Amygdala (tissue), 56 donors: ENCODE measurements around the gene POLR1G.

Experiments used
- DNase-seq, 56 donors: peaks; one replicate each; lab custom pipeline; 2025; lab: John Stamatoyannopoulos, UW

POLR1G gene

DNA sequence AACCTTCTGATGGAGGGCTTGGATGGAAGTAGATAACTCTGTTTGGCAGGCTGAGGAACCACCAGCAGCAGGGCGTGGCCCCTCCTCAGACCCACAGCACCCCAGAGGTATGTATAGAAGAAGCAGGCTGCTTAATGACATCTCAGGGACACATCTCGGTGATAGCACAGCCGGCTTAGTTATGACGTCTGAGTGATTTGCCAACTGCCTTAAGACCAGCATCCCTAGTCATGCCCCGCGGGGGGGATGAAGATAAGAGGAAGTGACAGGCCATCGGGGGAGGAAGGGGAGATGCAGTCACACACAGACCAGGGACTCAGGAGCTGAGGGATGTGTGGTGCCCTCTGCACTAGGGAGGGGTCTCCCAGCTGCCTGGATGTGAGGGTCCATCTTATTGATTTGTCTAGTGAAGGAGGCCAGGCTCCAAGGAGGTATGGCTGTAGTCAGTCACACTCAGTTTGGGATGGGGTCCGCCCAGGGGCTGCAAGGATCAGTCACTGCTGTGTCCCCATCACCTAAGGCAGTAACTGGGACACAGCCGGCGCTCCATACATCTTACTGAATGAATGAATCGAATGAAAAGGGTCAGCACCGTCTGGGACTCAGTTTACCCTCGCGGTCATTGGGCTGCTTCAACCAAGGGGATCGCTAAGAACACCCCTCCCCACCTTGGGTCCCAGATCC is 36.5 kb downstream of the POLR1G start:
- peak in 7 of 56 donors; percentile 5 to 57 (median 24) for DNase-seq

DNA sequence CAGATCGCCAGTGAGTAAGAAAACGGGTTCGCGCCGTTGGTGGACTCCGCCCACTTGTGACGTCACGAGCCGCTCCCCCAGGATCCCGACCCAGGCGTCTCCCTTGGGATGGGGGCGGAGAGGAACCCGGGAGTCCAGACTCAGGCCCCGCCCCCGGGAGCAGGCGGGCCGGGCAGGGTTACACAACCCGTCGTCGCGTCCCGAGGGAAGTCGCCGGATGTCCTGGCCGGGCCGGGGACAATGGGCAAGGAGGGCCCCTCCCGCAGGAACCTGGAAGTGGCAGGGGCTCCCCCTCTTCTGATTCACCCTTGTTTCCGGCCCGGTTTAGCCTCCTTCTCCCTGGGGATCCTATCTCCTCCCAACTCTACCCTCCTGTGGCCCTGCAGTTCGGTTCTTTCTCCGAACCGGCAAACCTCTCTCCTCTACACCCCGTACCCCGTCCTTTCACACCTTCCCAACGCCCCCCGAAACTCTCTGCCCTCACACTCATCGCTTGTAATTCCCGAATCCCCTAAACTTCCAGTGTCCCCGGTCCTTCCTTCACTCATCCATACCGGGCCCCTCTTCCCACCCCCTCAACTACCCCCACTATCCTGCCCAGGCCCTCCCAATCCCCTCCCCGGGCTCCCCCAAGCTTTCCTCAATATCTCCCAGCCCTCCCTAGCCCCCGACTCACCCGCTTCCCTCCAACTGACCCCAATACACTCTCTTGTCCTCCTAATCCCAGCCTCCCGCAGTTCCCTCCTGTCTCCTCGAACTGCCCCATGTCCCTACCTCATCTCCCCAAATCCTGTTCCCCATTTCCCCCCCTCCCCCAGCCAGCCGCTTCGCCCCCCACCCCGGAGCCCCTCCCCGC is 37.2 kb downstream of the POLR1G start:
- peak in 50 of 56 donors; percentile 13 to 97 (median 59) for DNase-seq

DNA sequence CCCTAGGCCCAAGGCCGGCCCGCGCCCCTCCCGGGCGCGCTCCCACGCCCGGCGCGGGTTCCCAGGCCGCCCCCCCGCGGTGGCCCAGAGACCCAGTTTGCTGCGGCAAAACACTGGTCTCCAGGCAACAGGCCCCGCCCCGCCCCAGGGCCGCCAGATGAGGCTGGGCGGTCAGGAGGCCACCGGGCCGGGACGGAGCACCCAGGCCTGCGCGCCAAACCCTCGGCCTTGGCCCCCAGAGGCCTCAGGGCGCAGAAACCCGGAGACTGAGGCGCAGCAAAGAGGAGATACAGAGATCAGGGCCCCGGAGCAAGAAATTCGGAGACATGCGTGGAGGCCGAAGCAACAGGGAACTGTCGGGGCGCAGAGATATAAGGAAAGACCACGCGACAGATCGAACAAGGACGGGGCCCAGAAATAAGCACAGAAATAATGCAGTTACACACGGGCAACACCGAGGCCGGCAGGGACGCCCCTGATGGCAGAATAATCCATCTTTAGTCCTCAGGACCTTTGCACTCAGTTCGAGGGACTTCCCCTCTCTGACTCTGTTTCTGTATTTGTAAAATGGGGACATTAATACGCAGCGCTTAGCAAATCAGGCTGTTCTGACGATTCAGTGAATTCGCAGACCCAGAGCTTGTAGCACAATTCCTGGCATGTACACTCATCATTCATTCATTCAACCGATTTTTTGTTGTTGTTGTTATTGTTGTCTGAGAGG is 38.0 kb downstream of the POLR1G start:
- peak in 55 of 56 donors; percentile 10 to 93 (median 71) for DNase-seq

DNA sequence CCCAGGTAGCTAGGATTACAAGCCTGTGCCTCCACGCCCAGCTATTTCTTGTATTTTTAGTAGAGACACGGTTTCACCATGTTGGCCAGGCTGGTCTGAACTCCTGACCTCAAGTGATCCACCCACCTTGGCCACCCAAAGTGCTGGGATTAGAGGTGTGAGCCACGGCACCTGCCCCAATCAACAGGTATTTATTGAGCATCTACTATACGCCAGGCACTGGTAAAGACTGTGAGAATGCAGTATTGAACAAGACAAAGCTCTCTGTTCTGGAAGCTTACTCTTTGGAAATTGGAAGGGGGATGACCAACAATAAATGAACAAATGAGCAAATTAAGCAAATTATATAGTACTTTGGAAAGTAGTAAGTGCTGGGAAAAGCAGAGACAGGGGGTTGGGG is 38.7 kb downstream of the POLR1G start:
- no peak for DNase-seq

DNA sequence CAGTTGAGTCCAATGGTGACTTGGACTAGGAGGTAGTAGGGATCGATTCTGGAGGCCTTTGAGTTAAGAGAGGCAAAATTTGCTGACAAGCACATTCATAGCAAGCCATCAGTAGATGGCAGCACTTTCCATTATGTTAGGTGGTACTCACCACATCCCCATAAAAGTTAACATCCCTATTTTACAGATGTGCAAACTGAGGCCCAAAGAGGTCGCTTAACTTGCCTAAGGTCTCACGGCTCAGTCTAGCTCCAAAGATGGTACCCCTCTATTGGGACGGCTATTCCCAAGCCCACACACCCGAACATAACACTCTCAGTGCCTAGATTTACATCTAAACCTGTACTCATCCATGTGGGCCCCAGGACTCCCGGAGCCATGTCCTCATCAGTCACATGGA is 39.9 kb downstream of the POLR1G start:
- no peak for DNase-seq

DNA sequence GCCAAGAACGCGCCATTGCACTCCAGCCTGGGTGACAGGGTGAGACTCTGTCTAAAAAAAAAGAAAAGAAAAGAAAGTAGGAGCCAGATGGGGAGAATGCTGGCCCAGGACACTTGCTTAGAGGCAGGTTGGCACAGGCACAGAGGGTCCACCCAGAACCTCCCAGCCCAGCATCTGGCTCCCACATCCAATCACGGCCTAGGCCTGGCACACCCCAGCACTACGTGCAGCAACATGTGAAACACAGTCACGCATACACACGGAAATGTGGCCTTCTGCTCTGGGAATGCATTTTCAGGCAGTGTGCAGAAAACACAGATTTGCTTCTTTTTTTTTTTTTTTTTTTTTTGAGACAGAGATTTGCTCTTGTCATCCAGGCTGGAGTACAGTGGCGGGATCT is 40.5 kb downstream of the POLR1G start:
- no peak for DNase-seq

DNA sequence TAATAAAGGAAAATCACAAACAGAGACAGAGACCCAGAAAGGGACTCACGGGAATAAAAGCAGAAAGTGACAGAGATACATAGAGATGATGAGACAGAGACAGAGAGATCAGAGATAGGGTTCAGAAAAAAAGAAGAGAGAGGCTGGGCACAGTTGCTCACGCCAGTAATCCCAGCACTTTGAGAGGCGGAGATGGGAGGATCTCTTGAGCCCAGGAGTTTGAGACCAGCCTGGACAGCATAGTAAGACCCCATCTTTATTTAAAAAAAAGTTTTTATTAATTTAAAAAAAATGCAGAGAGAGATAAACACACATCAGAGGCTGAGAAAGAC is 41.9 kb downstream of the POLR1G start:
- DNase-seq = no peak

DNA sequence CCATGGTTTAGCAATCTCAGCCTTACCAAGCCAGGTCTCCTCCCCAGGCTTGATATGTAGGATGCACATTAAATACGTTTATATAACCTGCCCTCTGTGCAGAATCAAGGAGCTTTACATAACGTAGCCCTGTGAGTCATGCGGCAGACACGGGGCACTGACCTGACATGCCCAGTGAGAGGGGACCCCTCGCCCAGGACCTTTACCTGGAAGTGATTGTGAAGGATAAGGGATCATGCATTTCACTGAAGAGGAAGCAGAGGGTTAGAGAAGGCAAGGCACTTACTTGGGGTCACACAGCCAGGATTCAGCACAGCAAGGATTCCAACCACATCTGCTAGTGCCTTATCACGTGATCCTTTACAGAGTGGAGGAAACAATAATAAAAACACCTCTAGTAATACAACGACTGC is 42.4 kb downstream of the POLR1G start:
- DNase-seq = no peak

DNA sequence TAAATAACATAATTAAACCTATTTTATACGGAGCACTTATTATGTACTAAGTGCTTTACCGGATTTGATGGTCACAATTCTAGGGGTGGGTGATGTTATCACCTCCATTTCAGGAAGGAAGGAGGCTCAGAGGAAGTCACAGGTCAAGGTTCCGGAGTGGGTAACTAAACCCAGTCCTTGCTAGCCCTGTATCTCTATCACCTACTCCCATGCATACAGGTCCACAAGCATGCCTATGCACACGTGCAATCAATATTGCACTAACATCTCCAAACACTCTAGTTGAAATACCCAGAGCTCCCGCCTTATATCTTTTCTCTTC is 43.5 kb downstream of the POLR1G start:
- no peak for DNase-seq

DNA sequence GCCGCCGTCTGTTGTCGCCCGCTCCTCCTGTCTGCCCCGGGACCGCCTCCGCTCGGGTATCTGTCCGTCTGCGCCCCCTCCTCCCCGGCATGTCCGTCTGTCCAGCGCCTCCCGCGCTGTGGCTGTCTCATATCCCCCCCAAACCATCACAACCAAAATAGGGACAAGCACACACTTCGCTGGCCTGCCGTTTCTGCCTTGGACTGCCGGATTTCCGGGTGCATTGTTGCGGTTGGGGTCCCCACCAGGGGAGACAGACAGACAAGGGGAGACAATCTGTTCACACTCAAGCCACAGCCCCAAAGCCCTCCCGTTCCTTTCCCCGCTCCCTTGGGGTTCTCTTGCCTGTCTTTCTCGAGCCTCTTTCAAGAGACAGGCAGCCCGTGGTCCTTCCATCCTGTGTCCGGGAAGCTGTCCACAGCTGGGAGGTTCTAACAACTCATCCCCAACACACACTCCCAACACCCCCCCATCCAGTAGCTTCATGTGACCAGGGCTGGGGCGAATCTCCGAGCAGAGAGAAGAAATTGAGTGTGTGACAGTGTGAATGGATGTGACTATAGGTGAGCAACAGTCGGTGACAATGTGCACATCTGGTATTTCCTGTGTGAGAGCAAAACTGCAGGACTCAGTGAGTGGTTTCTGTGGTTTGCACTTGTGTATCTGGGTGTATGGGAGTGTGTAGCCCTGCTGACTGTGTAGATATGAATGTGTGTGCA is 44.8 kb downstream of the POLR1G start:
- peak in 5 of 56 donors; percentile 17 to 56 (median 39) for DNase-seq

DNA sequence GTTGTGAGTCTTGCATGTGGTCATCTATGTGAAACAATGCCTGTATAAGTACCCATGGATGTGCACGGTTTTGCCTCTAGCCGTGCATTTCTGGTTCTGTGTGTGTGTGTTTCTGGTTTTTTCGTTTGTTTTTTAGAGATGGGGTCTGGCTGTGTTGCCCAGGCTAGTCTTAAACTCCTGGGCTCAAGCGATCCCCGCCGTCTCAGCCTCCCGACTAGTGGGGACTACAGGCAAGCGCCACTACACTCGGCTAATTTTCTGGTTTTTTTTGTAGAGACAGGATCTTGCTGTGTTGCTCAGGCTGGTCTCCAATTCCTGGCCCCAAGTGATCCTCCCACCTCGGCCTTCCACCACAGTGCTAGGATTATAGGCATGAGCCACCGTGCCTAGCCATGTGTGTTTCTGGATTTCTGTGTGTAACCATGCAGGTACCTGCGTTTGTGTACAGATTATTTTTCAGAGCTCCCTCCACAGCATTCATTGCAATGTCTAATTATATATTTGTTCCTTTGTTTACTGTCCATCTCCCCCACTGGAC is 45.5 kb downstream of the POLR1G start:
- DNase-seq = no peak

DNA sequence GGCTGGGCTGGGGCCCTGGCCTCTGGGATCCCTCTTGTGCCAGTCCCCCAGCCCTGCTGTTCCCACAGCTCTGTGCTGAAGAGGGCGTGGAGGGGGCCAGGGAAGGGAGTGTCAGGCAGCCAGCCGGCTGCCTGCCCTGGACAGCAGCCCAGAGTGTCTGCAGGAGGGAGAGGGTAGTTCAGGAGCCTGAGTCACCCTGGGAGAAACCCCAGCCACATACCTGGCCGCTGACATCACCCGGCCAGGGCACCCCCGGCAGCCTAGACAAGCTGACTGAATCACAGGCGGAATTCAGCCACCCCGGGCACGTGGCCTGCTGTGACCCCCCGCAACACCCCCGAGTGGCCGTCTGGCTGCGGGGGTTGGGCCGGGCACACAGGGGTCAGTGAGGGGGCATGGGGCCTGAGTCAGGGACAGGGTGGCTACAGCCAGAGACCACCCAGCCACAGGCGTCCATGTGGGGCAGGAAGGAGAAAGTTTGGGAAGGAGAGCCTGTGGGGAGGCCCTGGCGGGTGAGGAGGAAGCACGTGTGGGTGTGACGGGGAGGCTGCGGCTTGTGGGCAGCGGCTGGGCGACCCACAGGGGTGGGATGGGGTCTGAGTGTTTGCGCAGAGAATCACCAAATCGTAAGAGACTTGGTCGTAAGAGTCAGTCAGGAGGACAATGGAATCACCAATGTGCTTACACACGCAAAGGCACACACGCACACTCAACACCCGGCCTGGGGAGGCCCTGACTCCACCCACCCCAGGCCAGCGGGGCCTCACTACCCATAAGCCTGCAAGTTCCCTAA is 49.5 kb downstream of the POLR1G start:
- DNase-seq = peak in 11 of 56 donors; percentile 5 to 45 (median 18)

DNA sequence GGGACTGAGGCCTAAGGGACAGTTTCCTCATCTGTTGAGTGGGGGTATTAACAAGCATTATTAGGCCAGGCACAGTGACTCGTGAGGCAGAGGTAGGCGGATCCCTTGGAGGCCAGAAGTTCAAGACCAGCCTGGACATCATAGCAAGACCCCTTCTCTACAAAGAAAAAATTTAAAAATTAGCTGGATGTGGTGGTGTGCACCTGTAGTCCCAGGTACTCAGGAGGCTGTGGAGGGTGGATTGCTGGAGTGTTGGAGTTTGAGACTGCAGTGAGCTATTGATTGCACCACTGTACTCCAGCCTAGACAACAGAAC is 50.0 kb downstream of the POLR1G start:
- DNase-seq = no peak

DNA sequence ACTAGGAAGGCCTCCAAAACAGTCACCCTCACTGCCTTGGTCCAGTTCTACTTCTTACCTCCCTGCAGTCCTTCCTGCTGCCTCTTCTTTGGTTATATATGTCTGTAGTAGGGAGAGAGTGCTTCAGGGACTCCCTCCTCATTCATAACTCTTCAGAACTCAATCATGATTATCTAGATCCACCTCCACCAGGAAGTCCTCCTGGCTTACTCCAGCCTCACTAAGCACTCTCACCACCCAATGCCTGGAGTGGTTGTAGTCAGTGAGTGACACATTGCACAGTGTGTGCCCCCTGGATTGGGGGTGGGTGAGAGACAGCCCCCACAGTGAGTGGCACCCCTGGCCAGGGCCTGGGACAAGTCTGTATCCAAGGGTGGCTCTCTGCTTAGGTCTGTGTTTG is 51.3 kb downstream of the POLR1G start:
- DNase-seq = no peak
